ENCODE results near the gene ERCC2. TPM values are rescaled to one million over a fixed set of nuclear protein-coding genes. Genes with fewer than 3 reads are reported as not detected.
"Not testable (repeated sequence)": the region's sequence is repeated elsewhere in the genome, so short reads cannot be mapped to it uniquely, and the experiment has no call there.

Gene ERCC2
- total and polyA plus RNA-seq, 9 donors = 6.3 to 18.6 (median 16.8) TPM

- H3K4me1 ChIP-seq (ENCODE audit: insufficient read depth) = no peaks in the 10 kb centered on the region
- DNase-seq = no peak
- H3K9me3 ChIP-seq = no peaks in the 10 kb centered on the region
- 72 to 79% (median 73%) methylated on average over 8 of the region's 8 CpGs for WGBS, 3 donors
- H3K27me3 ChIP-seq = no peaks in the 10 kb centered on the region
- no peak overlapping the region for H3K4me3 ChIP-seq
- H3K27ac ChIP-seq = no peak overlapping the region
- H3K36me3 ChIP-seq = no peaks in the 10 kb centered on the region
- TF ChIP-seq POLR2A (IDR thresholded peaks at IDR 0.05) (no peak), EP300 (IDR thresholded peaks at IDR 0.05) (no peak)
- TF ChIP-seq, protein P1, sequence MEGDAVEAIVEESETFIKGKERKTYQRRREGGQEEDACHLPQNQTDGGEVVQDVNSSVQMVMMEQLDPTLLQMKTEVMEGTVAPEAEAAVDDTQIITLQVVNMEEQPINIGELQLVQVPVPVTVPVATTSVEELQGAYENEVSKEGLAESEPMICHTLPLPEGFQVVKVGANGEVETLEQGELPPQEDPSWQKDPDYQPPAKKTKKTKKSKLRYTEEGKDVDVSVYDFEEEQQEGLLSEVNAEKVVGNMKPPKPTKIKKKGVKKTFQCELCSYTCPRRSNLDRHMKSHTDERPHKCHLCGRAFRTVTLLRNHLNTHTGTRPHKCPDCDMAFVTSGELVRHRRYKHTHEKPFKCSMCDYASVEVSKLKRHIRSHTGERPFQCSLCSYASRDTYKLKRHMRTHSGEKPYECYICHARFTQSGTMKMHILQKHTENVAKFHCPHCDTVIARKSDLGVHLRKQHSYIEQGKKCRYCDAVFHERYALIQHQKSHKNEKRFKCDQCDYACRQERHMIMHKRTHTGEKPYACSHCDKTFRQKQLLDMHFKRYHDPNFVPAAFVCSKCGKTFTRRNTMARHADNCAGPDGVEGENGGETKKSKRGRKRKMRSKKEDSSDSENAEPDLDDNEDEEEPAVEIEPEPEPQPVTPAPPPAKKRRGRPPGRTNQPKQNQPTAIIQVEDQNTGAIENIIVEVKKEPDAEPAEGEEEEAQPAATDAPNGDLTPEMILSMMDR (IDR thresholded peaks at IDR 0.05) = no peak
- intact Hi-C loops (cut with DNase I) = no loop called here
Measured at GRCh38 chr19:45314708-45315245, 55.6 kb downstream of the ERCC2 start.

DNA sequence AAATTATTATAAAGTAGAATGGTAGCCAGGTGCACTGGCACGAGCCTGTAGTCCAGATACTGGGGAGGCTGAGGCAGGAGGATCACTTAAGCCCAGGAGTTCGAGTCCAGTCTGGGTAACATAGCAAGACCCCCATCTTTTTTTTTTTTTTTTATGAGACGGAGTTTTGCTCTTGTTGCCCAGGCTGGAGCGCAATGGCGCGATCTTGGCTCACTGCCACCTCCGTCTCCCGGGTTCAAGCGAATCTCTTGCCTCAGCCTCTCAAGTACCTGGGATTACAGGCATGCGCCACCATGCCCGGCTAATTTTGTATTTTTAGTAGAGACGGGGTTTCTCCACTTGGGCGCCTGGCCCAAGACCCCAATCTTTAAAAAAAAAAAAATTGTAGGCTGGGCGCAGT is 58.1 kb downstream of the ERCC2 start:
- H3K9me3 ChIP-seq; H3K4me1 ChIP-seq (ENCODE audit: insufficient read depth); H3K27ac ChIP-seq; intact Hi-C loops (cut with DNase I); H3K27me3 ChIP-seq; H3K36me3 ChIP-seq; H3K4me3 ChIP-seq; DNase-seq: not testable (repeated sequence)
- 85 to 91% (median 88%) methylated on average over 14 of the region's 14 CpGs for WGBS, 3 donors

DNA sequence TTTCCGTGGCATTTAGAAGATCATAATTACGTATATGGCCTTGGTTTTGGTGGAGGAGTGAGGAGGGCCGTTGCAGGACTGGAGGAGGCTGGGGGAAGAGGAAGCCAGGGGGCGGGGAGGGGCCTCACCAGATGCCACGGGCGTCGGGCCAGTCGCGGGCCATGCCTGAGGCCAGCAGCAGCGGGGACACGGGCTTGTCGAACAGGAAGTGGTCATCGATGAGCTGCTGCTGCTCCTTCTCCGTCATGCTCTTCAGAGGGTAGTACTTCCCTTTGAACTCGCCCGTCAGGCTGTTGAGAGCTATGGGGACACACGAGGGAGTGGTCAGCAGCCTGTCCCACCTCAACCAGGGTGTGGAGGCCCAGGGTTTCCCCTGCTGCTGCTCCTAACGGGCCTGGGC is 58.8 kb downstream of the ERCC2 start:
- no peak for DNase-seq
- WGBS, 3 donors = 11 to 16% (median 15%) methylated on average over 18 of the region's 18 CpGs
- intact Hi-C loops (cut with DNase I) = no loop called here

DNA sequence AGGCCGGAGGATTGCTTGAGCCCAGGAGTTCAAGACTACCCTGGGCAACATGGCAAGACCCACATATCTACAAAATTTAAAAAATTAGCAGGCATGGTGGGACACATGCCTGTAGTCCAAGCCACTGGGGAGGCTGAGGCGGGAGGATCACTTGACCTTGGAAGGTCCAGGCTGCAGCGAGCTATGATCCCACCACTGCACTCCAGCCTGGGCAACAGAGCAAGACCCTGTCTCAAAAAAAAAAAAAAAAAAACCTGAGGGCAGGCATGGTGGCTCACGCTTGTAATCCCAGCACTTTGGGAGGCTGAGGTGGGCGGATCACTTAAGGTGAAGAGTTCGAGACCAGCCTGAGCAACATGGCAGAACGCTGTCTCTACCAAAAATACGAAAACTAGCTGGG is 61.1 kb downstream of the ERCC2 start:
- intact Hi-C loops (cut with DNase I); H3K36me3 ChIP-seq; H3K27ac ChIP-seq; H3K4me1 ChIP-seq (ENCODE audit: insufficient read depth); H3K4me3 ChIP-seq; H3K9me3 ChIP-seq; H3K27me3 ChIP-seq; DNase-seq: not testable (repeated sequence)
- 89 to 95% (median 94%) methylated on average over 8 of the region's 8 CpGs for WGBS, 3 donors

More for the DNA sequence above, 58.8 kb downstream of the ERCC2 start:
- H3K4me1 ChIP-seq (ENCODE audit: insufficient read depth) = no peaks in the 10 kb centered on the region
- H3K27me3 ChIP-seq = no peaks in the 10 kb centered on the region
- no peak overlapping the region for H3K27ac ChIP-seq
- no peak overlapping the region for H3K4me3 ChIP-seq
- no peak for TF ChIP-seq POLR2A (IDR thresholded peaks at IDR 0.05)
- H3K9me3 ChIP-seq = no peaks in the 10 kb centered on the region
- no peaks in the 10 kb centered on the region for H3K36me3 ChIP-seq

DNA sequence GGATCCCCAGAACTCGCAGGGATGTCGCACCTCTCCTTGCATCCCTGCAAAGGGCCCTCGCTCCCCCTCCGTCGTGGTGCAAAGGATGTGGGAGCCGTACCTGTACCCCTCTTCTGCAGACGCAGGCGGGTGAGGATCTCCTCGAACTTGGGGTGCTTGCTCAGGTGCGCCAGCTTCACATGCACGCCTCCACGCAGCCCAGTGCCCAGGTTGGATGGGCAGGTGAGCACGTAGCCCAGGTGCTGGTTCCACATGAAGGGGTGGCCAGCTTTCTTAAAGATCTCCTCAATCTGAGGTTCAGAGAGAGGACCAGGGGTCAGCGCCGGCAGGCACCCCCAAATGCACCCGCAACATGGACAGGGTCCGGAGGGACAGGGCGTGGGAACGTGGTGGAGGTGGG is 63.0 kb downstream of the ERCC2 start:
- Histone ChIP-seq H3K4me1 (ENCODE audit: insufficient read depth) (no peaks in the 10 kb centered on the region), H3K27me3 (no peaks in the 10 kb centered on the region), H3K4me3 (no peak overlapping the region), H3K9me3 (no peaks in the 10 kb centered on the region), H3K27ac (no peak overlapping the region), H3K36me3 (no peaks in the 10 kb centered on the region)
- no peak for DNase-seq
- intact Hi-C loops (cut with DNase I) = no loop called here
- no peak for TF ChIP-seq EP300 (IDR thresholded peaks at IDR 0.05)
- TF ChIP-seq POLR2A (IDR thresholded peaks at IDR 0.05) = no peak
- TF ChIP-seq, protein P1 (IDR thresholded peaks at IDR 0.05) = no peak
- 82 to 87% (median 85%) methylated on average over 19 of the region's 19 CpGs for whole genome bisulfite sequencing, 3 donors

GRCh38 chr19:45306518-45307027 is 63.8 kb downstream of the ERCC2 start:
- Histone ChIP-seq H3K4me3 (no peak overlapping the region), H3K27ac (no peak overlapping the region), H3K36me3 (no peaks in the 10 kb centered on the region), H3K27me3 (no peaks in the 10 kb centered on the region), H3K9me3 (no peaks in the 10 kb centered on the region), H3K4me1 (ENCODE audit: insufficient read depth) (no peaks in the 10 kb centered on the region)
- 57 to 63% (median 63%) methylated on average over 18 of the region's 18 CpGs for WGBS, 3 donors
- peak in 1 of 5 donors; percentile 36 for DNase-seq
- intact Hi-C loops (cut with DNase I) = no loop called here
- TF ChIP-seq EP300 (IDR thresholded peaks at IDR 0.05) = no peak
- TF ChIP-seq, protein P1 (IDR thresholded peaks at IDR 0.05) = no peak
- no peak for TF ChIP-seq POLR2A (IDR thresholded peaks at IDR 0.05)

All from ovary (tissue), 9 donors.